ENCODE results near the gene CASR.
A peak's percentile ranks its signal among the peaks of the same experiment; 100 is the strongest.

Gene CASR

DNA sequence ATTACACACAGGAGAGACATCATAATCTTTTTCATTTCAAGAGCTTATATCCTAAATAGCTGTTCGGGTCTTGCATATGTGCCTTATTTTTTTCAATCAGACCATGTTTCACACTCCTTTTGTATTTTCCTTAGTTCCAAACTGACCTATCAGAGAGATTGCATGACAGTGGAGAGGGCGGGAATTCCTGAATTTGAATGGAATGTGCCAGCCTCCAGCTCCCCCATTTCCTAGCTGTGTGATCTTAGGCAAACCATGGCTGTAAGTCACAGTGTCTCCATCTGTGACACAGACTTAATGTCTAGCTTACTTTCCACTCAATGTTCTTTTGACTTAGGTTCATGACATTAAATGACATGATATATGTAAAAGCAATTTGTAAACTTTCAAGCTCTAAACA is 79.6 kb downstream of the CASR start:
- DNase-seq: no peak

DNA sequence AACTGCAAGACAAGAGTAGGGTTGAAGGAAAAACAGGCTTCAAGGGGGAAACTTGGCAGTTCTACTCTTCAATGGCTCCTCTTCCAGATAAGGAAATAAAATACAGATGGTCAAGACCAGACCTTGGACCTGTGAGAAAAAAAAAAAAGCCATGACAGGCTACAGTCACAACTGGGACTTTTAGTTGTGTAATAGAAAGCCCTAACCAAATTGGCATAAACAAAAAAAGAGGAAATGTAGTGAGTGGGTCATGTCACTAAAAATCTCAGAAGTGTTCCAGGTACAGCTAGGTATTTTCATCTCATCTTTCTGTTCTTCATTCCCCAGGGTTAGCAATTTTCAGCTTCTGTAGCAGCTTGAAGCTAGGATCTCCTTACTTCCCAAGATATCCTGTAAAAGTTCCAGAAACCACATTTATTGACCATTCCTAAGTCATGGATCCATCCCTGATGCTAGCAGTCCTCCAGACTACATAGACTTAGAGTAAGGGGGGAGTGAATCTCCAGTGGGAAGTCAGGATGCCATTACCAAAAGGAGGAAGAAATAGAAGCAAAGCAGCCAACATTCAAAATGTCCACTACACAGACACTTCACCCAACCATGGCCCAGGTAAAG is 80.6 kb downstream of the CASR start:
- no peak for DNase-seq

DNA sequence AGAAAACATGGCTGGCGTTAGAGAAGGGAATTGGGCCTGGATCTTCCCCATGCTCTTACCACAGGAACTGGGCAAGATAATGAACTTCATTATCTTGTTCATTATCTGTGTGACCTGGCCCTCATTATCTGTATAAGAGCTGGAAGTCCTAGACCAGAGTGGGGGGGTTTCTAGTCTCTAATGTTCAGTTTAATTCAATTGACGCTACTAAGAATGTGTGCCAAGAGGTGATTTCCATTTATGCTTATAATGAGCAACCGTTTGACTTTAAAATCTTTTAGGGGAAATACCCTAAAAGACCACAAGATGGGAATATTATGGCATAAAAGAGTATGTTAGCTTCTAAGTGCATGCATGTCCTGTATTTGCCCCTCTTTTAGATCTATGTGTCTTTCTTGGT is 82.5 kb downstream of the CASR start:
- no peak for DNase-seq

DNA sequence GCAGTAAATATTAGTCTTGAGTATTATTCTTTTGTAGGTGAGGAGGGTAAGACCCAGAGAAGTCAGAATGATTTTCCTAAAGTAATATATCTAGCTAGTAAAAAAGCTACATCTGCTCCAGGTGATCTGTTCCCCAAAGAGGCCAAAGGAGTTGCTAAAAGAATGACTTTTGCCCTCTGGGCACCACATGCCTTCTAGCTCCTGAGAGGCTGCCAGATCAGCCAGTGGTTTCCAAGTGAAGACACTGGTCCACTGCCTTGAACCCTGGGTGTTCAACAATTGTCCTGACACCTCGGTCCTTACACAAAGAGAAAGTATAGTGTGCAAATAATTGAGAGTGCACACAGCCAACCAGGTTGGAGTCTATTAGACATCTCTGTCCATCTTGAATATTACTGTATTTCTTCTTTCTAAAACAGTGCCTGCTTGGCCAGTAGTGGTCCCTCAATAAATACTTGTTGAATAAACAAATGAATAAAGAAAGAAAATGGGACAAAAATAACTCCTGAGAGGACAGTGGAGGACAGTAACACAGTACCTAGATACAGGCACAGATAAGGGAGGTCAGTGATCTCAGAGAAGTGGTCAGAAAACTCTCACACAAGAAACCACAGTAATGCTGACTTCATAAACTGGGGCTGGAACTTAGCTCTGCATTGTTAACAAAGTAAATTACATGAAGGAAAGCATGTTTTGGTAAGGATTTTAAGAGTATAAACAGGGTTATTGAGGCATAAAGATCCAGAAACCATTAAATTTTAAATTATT is 85.0 kb downstream of the CASR start:
- DNase-seq: no peak

DNA sequence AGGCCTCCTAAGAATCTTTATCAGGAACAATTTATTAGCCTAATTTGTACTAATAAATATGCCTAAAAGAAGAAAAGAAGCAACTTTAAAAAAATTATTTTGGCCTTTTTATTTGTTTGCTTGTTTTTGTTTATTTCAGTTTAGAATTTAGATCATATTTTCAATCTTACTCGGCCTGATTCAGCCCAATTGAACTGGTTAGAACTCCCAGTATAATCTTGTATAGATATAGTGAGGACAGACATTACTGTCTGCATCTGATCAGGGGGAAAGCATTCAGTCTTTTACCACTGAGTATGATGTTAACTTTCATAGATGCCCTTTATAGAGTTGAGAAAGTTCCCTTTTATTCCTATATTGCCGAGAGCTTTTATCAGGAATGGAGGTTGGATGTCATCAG is 85.6 kb downstream of the CASR start:
- no peak for DNase-seq

DNA sequence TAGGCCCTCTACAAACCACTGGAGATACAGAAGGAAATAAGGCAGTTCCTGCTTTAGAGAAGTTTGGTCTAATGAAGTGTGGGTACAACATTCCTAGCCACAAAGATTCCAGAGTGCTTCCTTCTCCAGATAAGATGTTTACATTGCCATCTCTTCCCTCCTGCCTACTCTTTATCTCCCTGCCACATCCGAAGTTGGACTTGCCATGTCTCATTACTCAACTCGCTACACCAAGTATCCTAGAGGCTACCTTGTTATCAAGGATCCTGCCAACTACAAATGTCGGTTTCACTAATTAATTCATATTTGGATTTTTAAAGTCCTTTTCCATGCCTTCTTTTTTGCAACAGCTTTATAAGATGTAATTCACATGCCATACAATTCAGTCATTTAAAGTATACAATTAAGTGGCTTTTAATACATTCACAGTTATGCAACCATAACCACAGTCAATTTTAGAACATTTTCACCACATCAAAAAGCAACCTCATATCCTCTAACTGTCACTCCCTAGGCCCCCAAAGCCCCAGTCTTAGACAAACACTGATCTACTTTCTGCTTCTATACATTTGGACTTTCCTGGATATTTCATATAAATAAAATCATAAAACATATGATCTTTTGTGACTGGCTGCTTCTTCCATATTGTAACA is 87.9 kb downstream of the CASR start:
- DNase-seq: peak; percentile 19

DNA sequence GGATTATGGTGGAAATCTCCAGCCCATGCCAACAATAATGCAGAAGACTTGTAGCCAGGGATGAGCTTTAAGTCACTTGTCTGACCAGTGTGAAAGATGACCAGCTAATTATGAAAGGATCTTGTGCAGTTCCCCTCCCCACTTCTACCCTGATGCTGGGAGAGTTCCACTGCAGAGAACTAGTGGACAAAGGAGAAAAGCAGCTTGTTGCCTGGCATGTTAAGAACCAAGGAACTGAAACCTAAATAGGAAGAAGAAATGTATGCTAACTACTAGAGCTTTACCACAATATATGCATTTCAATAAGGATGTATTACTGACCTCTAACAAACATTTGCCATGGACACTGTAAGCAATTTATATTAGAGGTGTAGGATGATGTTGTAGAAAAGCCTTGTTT is 89.4 kb downstream of the CASR start:
- DNase-seq: no peak

DNA sequence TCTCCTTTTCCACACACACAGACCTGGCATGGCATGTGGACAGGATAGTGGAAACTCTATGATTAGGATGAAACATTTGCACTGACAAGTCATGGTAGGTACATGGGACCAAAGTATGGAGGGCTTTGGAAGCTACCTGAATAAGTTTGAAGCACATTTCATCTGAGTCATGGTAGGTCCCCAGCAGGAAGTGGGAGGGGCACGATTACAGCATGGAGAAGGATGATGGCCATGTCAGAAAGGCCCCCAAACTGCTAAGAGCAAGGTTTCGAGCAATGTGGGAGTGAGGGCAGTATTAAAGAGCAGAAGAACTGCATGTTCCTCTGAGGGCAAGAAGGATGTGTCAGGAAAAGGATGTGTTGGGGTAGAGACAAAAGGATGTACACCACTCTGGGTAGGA is 90.0 kb downstream of the CASR start:
- DNase-seq: no peak

DNA sequence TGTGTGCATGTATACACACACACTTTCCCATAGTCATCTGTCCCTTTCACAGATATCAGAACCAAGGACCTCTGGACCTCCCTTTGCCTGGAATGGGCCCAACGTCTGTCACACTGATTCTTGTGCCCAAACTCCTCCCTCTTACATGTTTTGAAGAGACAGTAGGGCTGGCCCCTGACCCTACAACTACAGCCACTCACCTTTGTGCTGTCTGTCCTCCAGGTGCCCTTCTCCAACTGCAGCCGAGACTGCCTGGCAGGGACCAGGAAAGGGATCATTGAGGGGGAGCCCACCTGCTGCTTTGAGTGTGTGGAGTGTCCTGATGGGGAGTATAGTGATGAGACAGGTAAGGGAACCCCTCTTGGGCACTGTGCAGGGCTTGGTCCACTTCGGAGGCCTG is 98.4 kb downstream of the CASR start:
- no peak for DNase-seq

DNA sequence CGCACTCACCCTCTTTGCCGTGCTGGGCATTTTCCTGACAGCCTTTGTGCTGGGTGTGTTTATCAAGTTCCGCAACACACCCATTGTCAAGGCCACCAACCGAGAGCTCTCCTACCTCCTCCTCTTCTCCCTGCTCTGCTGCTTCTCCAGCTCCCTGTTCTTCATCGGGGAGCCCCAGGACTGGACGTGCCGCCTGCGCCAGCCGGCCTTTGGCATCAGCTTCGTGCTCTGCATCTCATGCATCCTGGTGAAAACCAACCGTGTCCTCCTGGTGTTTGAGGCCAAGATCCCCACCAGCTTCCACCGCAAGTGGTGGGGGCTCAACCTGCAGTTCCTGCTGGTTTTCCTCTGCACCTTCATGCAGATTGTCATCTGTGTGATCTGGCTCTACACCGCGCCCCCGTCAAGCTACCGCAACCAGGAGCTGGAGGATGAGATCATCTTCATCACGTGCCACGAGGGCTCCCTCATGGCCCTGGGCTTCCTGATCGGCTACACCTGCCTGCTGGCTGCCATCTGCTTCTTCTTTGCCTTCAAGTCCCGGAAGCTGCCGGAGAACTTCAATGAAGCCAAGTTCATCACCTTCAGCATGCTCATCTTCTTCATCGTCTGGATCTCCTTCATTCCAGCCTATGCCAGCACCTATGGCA is 100.5 kb downstream of the CASR start:
- DNase-seq: no peak

DNA sequence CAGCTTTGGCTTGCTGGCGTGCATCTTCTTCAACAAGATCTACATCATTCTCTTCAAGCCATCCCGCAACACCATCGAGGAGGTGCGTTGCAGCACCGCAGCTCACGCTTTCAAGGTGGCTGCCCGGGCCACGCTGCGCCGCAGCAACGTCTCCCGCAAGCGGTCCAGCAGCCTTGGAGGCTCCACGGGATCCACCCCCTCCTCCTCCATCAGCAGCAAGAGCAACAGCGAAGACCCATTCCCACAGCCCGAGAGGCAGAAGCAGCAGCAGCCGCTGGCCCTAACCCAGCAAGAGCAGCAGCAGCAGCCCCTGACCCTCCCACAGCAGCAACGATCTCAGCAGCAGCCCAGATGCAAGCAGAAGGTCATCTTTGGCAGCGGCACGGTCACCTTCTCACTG is 101.0 kb downstream of the CASR start:
- no peak for DNase-seq

DNA sequence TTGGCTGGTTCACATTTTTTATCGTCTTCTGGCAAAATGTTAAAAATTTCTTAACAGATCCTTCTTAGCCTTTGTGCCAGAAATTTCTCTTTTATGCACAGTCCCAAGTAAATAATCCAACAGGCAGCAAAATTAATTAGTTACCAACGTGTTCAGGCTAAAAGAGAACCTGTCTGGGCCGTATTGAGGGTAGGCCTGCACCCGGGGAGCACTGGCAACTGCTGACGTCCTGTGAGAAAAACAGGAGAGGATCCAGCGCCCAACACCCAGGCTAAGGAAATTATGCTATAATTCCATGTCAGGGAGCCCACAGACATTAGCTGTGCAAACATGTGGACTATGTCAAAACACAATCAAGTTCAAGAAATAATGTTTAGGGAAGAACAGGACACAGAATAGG is 110.9 kb downstream of the CASR start:
- no peak for DNase-seq

DNA sequence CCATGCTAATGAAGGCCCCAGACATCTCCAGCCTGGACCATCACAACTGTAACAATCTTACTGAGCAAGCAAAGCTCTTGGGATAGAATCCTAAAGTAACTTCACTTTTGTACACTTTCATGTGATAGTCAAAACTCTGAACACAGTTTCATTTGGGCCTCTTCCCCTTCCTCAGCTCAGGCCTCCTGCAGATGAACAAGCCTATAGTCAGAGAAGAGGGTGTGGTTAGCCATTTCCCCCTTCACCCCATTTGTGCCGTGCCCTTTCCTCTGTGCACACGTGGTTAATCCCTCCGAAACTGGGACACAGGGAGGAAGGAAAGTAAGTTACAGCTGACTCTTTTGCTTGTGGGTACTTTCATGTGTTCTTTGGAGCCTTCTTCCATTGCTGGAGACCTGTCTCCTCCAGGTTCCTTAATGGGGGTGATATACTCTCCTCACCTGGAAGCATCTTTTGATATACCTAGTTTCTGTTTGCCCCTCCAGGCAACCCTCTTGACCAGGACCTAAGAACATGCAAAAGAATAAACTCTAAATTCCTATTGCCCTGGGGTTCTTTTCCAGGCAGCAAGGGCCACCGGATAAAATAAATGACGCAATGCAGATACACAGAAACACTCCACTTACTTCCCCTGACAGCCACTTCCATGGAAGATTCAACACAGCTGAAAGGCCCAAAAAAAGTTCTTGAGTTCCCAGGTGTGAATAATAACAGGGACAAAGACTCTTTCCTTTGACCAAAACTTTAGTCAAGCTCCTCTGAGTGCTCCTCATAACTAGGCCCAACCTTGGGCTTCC is 112.0 kb downstream of the CASR start:
- no peak for DNase-seq

DNA sequence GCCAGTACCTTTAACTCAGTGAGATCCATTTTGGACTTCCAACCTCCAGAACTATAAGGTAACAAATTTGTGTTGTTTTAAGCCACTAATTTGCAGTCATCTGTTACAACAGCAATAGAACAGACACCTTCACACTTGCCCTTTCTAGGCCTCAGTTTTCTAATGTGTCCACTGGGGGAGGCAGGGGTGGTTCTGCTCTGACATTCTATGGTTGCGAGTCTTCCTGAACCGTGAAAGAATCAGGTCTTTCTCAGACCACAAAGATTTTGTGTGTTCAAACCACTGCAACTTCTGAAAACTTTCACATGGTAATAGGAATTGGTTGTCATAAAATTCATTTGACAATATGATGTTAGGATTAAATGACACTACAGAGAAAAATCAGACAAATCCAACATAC is 114.8 kb downstream of the CASR start:
- no peak for DNase-seq

DNA sequence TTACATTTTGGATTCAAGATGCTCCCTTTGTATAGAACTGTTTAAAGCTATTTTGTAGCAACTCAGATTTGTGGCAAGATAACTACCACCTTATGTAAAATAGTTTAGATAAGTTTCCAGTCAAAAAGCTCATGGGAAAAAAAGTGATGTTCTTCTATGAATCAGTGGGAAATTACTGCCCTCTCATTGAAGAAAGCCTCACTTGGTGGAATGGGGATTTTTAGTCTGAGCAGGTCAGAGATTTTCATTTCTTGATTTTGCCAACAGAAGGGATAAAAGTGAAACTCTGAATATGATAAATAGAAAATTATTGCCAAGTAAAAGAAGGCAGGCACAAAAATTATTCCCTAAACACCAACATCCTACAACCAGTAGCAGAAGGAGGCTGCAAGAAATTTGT is 115.7 kb downstream of the CASR start:
- DNase-seq: no peak

DNA sequence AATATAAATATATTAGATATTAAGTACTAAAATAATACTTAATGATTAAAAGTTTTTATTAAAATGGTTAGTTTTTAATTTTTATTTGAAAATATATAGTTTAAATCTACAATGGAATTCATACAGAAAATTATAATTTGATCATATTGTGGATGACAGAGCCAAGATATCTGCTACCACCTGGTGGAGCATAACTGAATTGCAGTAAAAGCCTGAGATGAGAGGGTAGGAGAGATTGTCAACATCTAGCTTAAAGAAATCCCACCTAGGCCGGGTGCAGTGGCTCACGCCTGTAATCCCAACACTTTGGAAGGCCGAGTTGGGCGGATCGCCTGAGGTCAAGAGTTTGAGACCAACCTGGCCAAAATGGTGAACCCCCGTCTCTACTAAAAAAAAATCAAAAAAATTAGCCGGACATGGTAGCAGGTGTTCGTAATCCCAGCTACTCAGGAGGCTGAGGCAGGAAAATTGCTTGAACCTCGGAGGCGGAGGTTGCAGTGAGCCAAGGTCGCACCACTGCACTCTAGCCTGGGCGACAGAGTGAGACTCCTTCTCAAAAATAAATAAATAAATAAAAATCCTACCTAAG is 116.5 kb downstream of the CASR start:
- no peak for DNase-seq

DNA sequence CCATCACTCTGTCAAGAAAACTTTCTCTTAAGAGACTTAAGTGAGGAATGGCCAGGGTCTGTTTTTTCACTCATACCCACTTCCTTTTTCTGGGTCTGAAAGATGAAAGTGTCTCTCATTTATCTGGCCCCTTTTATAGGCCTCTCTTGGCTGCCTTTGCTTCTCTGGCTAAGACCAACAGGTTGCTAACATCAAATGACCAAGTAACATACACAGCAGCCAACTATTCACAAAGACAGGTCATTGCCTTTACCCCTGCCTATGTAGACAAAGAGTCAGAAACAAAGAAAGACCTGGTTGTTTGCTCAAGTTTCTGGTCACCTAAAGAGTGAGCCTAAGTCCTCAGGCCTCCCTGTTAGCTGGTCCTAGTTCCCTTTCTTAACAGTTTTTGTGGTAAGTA is 117.6 kb downstream of the CASR start:
- DNase-seq: no peak

DNA sequence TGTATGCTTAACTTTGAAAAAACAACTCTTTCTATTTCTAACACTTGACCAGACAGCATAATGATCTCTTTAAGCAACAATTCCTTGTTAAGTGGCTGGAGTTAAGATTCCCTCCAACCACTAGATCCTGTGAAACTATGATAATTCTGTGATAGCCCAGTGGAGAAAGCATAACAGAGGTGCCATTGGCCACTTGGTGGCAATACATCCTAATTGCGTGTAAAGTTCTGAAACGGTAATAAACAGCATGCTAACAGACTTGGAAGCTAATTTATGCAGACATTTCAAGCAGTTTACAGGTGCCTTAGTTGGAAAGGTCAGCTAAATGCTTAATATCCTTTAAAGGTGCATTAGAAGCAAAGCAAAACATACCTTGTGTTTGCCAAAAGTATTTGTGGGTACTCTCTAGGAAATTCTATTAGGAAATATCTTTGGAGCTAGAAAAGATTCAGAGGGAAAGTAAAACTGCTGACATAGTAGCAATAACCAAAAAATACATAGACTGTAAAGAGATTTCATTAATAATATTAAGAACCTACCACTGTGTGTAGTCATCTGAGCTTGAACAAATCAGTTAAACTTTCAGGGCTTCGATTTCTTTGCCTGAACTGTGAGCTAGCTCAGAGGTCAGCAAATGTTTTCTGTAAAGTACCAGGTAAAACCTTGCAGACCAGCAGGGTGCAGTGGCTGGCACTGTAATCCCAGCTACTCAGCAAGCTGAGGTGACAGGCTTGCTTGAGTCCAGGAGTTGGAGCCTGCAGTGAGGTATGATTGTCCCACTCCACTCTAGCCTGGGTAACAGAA is 122.6 kb downstream of the CASR start:
- no peak for DNase-seq

DNA sequence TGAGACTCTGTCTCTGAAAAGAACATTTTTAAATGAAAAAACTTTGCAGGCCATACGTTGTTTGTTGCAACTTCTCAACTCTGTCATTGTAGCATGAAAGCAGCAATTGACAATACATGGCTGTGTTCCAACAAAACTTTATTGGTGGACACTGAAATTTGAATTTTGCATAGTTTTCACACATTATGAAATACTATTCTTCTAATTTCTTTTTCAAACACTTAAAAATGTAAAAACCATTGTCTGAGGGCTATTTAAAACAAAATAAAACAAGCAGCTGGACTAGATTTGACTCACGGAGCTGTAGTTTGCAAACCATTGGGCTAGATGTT is 123.1 kb downstream of the CASR start:
- no peak for DNase-seq

DNA sequence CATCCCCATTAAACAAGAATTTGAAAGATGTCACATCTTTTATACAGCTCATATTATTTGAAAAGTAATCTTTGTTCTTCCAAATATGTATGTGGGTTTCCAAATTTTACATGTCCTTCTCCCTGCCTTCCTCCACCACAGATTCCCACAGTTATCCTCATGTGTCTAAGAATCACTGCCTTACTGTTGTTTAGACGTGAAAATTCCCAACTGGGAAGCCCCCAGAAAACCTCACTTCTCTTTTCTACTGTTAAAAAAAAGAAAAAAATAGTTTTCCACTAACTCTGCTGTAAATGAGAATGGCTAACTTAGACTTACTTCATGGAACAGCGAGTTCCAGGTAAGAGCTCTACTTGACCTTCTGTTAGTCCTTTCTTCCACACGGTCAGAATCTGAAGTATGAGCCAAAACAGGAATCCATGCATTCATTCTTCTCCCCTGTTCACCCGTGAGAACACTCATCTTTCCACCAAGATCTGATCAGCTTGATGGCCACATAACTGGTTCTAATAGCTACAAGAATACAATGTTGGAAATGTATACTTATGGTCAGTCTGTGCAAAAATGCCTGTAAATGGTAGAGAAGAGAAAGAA is 123.7 kb downstream of the CASR start:
- no peak for DNase-seq

DNA sequence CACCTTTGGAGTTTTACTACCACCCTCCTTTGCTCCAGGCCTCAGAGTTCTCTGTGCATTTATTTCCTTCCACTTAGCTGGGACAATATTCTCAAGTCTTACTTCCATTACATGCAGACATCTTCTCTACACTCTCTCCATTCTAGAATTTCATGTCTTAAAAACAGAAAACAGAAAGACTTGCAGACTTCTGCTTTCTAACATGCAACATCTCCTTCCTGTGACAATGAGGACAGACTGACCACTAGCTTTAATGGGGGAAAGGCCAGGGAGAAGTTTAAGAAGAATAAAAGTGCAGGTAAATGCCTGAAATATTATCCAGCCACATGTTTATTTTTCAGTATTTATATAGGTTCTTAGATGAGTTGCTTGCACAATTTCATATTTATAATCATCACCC is 124.5 kb downstream of the CASR start:
- no peak for DNase-seq

DNA sequence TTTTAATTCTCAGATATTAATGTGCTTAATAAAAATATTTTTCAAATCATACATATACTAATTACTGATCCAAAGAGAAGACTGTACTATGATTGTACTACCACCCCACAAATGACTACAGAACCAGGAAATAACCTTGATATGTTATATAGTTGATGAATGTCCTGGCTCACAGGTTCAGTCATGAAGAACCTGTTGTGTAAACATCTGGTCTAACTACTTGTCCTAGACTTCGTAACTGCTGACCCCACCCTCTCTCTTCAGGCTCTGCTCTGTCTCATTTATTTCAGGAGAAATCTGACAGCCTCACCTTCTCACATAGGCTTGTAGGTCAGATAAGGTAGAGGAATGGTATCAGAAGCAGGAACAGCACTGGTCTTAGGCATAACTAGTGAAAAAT is 126.9 kb downstream of the CASR start:
- DNase-seq: no peak
